Measurements from ENCODE around the gene NUP160.
A peak's percentile ranks its signal among the peaks of the same experiment; 100 is the strongest.
"Not testable (repeated sequence)": the region's sequence is repeated elsewhere in the genome, so short reads cannot be mapped to it uniquely, and the experiment has no call there.

NUP160 gene, protein sequence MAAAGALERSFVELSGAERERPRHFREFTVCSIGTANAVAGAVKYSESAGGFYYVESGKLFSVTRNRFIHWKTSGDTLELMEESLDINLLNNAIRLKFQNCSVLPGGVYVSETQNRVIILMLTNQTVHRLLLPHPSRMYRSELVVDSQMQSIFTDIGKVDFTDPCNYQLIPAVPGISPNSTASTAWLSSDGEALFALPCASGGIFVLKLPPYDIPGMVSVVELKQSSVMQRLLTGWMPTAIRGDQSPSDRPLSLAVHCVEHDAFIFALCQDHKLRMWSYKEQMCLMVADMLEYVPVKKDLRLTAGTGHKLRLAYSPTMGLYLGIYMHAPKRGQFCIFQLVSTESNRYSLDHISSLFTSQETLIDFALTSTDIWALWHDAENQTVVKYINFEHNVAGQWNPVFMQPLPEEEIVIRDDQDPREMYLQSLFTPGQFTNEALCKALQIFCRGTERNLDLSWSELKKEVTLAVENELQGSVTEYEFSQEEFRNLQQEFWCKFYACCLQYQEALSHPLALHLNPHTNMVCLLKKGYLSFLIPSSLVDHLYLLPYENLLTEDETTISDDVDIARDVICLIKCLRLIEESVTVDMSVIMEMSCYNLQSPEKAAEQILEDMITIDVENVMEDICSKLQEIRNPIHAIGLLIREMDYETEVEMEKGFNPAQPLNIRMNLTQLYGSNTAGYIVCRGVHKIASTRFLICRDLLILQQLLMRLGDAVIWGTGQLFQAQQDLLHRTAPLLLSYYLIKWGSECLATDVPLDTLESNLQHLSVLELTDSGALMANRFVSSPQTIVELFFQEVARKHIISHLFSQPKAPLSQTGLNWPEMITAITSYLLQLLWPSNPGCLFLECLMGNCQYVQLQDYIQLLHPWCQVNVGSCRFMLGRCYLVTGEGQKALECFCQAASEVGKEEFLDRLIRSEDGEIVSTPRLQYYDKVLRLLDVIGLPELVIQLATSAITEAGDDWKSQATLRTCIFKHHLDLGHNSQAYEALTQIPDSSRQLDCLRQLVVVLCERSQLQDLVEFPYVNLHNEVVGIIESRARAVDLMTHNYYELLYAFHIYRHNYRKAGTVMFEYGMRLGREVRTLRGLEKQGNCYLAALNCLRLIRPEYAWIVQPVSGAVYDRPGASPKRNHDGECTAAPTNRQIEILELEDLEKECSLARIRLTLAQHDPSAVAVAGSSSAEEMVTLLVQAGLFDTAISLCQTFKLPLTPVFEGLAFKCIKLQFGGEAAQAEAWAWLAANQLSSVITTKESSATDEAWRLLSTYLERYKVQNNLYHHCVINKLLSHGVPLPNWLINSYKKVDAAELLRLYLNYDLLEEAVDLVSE (N-terminal part only)

DNA sequence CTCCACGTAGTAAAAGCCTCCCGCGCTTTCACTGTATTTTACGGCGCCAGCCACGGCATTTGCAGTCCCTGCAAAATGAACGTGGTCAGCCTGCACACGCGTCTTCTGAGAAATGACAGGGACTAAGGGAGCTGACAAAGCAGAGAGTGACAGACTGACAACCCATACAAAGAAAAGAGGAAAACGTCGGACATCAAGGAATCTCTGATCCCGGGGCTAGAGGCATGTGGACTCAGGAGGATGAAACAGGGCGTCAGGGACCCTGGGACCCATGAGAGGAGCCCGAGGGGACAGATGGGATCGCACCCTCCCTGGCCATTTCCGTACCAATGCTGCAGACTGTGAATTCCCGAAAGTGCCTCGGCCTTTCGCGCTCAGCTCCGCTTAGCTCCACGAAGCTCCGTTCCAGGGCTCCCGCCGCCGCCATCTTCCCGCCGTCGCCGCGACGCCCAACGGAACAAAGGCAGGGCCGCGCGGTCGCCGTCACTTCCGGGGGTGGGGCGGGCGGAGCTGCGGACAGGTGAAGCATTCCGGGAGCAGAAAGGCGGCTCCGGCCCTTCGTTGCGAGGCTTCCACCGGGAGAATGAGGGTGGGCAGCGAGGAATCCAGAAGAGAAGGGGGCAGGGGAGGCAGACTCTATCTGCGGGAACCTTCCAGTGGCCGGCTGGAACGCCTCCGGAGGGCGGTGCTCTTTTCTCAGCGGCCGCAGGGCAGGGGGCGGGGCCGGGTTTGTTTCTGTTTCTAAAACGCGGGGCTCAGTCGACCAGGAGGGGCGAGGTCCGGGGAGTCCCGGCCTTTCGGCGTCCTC is at the start of gene NUP160:
Gene NUP160 (minus strand): TSS at position 459 of the 808 bp plus-strand sequence. CDS start 32 bp downstream, at position 427.
- peak; percentile 90 for DNase-seq (ENCODE audit: low read depth)

DNA sequence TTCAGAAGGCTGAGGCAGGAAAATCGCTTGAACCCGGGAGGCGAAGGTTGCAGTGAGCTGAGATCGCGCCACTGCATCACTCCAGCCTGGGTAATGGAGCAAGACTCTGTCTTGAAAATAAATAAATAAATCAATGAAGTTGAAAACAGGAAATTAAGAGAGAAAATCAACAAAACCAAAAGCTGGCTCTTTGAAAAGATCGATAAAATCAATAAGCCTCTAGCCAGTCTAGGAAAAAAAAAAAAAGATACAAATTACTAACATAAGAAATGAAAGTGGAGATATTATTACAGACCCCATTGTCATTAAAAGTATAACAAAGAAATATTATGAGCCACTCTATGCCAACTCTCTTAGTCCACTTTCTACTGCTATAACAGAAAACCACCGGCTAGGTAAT is 48.0 kb upstream of the NUP160 start:
- DNase-seq (ENCODE audit: low read depth), result no peak

DNA sequence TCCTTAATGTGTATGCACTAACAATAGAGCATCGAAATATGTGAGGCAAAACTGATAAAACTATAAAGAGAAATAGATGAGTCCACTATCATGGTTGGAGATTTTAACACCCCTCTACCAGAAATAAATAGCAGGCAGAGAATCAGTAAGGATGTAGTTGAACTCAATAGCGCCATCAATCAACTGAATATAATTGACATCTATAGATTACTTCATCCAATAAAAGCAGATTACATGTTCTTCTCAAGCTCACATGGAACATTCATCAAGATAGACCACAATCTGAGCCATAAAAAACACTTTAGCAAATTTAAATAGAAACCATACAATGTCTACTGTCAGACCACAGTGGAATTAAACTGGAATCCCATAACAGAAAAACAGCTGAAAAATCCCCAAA is 46.9 kb upstream of the NUP160 start:
- no peak for DNase-seq (ENCODE audit: low read depth)

DNA sequence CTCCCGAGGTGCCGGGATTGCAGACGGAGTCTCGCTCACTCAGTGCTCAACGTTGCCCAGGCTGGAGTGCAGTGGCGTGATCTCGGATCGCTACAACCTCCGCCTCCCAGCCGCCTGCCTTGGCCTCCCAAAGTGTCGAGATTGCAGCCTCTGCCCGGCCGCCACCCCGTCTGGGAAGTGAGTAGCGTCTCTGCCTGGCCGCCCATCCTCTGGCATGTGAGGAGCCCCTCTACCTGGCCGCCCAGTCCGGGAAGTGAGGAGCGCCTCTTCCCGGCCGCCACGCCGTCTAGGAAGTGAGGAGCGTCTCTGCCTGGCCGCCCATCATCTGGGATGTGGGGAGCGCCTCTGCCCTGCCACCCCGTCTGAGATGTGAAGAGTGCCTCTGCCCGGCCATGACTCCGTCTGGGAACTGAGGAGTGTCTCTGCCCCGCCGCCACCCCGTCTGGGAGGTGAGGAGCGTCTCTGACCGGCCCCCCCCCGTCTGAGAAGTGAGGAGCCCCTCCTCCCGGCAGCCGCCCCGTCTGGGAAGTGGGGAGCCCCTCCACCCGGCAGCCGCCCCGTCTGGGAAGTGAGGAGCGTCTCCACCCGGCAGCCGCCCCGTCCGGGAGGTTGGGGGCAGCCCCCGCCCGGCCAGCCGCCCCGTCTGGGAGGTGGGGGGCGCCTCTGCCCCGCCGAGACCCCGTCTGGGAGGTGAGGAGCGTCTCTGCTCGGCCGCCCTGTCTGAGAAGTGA is 44.6 kb upstream of the NUP160 start:
- DNase-seq (ENCODE audit: low read depth), result not testable (repeated sequence)

DNA sequence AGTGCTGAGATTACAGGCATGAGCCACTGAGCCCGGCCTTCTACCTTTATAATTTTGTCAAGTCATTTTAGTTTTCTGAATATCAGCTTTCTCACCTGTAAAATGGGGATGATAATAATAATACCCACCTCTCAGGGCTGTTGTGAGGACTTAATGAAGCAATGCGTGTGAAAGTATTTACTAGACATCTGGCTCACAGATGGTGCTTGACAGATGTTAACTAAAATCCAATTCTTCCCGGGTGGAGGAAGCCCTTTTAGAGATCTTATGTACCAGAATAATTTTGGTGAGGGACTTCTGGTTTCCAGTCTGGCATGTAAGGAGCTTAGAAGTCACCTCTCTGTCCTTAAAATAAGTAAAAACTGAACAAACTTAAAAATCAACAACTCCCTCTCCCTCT is 43.7 kb upstream of the NUP160 start:
- DNase-seq (ENCODE audit: low read depth), result no peak

DNA sequence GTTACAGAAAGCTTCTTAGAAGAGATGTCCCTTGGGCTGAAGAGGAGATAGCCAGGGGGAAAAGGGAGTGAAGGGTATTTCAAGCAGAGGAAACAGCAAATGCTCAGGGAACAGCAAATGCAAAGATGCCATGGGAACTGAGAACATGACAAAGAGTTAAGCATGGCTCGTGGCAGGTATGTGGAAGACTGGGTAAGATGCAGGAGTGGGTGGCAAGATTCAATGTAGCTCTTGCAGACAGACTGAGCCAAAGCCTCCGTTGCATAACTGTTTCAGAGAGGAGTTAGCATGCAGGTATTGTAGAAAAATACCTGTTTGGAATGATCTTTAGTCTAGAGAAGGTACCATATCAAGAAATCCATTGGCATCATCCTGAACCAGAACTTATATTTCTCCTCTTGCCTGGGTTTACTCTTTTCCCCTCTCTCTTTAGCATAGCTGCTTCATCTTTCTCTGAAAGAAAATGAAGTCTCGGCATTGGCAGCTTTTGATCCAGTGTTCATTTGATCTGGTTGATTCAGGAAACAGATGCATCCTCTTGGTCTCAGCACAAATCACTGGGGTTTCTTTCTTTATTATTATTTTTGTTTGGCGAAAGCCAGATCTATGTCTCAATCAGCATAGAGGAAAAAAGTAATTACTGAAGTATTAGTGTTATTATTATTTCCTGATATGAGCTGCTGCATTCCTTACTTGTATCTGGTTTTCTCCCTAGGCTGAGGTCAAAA is 41.7 kb upstream of the NUP160 start:
- no peak for DNase-seq (ENCODE audit: low read depth)

DNA sequence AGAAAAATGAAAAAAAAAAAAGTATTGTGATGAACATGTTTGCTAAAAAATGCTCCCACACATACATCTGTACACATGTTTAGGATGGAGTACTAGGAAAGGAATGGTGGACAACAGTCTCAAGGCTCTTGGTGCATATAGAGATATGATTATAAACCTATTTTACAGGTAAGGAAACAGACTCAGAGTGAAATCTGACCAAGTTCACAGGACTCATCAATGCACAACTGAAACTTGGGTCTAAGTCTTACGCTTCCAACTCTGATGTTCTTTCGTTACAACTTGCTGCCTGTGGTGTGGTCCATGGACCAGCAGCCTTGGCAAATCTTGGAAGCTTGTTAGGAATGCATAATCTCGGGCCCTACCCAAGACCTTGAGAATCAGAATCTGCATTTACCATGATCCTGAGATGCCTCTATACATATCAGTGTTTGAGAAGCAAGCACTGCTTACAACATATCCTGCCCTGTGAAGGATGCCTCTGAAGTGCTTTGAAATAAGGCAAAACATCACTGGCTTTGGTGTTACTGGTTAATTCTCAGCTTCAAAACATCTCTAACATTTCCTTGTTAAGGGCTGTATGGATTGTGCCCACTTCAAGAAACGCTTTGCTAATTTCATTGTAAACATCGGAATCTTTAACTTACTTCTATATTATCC is 39.9 kb upstream of the NUP160 start:
- no peak for DNase-seq (ENCODE audit: low read depth)

DNA sequence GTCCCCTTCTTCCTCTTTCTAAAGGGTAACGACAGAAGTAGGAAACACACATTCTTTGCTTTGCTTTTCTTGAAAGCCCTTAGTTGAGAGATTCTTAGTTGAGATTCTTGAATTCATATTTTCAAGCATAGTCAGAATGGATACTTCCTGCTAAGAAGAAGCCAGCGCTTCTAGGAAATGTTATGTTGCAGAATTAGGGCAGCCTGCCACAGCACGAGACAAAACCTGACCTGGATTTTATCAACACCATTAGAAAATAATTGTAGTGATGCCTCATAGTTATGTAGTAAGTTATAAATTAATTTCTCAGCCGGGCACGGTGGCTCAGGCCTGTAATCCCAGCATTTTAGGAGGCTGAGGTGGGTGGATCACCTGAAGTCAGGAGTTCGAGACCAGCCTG is 37.9 kb upstream of the NUP160 start:
- DNase-seq (ENCODE audit: low read depth), result no peak

DNA sequence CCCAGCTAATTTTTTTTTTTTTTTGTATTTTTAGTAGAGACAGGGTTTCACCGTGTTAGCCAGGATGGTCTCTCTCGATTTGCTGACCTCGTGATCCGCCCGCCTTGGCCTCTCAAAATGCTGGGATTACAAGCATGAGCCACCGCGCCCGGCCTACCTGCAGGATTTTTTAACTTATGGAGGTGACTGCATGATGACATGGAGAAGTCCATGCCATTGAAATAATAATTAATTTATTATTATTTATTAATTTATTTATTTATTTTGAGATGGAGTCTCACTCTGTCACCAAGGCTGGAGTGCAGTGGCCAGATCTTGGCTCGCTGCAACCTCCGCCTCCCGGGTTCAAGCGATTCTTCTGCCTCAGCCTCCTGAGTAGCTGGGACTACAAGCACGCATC is 34.3 kb upstream of the NUP160 start:
- not testable (repeated sequence) for DNase-seq (ENCODE audit: low read depth)

DNA sequence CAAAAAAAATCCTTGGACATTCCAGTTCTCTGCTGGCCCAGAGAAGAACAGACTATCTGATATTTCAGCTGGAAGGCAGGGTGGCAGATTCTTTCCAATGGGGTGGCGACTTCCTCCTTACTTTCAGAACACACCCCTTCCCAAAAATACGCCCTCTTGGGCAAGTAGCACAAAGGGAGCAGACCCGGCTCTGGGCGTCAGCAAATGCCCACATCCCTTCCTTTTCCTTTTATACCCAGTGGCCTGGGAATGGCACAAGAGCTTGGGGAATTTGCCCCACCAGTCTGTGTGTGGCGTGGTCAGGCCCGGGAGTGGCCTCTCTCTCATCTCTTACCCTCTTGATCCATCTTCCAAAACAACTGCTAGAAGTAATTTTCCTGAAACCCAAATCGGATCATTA is 33.0 kb upstream of the NUP160 start:
- no peak for DNase-seq (ENCODE audit: low read depth)

DNA sequence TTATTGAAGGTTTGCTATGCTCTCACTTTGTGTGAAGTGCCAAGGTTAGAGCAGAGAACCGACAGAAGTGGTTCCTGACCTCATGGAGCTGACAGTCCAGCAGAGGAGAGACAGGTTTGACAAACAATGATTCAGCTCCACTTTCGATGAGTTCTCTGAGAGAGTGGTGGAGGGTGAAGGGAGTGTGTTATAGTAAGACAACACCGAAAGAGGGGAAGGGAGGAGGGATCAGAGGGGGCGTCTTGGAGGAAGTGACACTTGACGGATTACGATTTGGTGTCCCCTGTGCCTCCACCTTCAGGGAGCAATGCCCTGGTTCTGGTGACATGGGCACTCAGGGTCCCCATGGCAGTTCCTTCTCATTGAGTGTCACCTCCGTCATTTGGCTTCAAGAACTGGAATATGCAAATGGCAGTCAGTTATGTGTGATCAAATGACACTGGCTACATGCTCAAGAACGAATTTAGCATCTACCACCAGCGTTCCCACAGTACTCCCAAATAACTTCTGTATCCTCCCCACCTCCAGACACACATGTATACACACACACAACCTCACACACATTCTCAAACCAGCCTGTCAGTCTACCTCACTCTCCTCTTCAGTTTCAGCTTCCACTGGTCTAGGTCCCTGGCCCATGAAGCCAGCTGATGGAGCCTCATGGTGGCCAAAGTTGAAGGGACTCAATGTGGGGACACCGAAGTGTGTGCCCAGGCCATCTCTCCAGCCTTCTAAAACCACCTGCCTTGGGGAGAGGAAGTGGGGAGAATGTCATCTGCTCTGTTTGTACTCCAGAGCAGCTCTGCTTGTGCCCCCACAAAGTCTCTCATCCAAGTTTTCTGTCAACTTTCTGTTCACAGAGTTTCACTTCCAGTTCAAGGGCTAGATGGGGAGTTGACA is 31.4 kb upstream of the NUP160 start:
- no peak for DNase-seq (ENCODE audit: low read depth)

DNA sequence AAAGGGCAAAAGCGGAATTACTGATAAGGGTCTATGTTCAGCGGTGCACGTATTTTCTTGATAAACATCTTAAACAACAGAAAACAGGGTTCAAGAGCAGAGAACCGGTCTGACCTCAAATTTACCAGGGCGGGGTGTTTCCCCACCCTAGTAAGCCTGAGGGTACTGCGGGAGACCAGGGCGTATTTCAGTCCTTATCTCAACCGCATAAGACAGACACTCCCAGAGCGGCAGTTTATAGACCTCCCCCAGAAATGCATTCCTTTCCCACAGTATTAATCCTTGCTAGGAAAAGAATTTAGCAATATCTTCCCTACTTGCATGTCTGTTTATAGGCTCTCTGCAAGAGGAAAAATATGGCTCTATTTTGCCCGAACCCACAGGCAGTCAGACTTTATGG is 27.7 kb upstream of the NUP160 start:
- not testable (repeated sequence) for DNase-seq (ENCODE audit: low read depth)

DNA sequence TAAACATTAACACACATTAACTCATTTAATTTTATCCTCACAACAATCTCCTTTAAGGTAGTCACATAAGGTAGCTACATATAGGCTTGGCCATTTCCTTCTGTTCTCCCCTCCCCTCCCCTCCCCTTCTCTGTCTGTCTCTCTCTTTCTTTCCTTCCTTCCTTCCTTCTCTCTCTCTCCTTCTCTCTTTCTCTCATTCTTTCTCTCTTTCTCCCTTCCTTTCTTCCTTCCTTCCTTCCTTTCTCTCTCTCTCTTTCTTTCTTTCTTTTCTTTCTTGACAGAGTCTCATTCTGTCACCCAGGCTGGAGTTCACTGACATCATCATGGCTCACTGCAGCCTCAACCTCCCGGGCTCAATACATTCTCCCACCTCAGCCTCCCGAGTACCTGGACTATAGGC is 22.3 kb upstream of the NUP160 start:
- no peak for DNase-seq (ENCODE audit: low read depth)

DNA sequence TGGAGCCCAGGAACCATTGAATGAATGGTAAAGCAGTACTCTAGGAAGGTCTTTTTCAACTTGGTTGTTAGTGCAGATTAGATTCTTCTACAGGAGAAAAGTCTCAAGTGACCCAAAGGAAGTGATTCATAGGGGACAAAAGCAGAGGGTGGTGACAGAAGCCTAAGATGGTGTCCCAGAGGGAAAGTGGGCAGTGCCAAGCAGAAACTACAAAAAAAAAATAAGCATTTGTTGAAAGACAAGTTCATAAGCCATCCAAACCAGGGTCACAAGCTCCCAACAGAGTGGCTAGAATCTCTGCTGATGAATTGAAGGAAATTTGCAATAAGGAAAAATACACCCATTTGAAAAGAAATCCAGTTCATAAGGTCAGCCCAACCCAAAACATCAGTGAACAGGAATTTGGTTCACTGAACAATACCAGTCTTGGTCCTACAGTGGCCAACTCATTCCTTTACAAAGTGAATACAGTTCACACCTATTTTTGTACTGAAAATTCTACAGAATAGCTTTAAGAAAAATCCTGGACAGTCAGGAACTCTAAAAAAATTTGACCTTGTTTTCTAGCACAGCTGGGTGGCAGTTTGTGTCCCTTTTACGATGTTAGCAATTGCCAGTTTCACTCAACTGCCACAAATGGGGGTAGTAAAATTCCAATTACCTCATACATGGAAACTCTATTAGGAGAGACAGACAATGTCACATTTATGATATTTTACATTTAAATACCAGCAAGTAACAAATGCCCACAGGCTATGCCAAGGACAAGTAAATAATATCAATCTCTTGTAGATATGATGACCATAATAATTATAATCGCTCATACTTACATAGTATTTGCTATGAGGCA is 21.6 kb upstream of the NUP160 start:
- no peak for DNase-seq (ENCODE audit: low read depth)

DNA sequence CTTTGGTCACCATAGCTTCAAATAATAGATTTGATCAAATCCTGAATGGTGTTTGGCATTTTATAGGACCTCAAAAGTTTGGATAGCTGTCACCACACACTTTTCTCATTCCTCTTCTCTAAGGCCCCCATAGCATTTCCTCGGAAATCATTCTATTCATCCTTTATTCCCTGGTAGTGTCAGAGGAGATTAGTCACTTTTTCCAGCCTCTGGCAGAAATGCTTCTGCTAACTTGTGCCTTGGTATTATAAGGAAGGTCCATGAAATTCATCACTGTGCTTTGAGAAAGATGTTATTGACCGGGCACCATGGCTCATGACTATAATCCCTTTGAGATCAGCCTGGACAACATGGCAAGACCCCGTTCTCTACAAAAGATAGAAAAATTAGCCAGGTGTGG is 19.7 kb upstream of the NUP160 start:
- no peak for DNase-seq (ENCODE audit: low read depth)

DNA sequence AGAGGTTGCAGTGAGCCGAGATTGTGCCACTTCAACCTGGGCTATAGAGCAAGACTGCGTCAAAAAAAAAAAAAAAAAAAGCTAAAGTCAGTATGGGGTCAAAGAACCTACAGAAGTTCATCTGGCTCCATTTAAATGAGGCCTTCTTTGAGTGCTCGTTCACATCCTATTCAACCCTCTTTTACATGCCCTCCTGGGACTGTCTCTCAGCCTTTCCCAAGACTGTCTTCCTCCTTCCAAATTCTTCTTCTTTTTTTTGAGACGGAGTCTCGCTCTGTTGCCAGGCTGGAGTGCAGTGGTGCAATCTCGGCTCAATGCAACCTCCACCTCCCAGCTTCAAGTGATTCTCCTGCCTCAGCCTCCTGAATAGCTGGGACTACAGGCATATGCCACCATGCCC is 18.7 kb upstream of the NUP160 start:
- not testable (repeated sequence) for DNase-seq (ENCODE audit: low read depth)

DNA sequence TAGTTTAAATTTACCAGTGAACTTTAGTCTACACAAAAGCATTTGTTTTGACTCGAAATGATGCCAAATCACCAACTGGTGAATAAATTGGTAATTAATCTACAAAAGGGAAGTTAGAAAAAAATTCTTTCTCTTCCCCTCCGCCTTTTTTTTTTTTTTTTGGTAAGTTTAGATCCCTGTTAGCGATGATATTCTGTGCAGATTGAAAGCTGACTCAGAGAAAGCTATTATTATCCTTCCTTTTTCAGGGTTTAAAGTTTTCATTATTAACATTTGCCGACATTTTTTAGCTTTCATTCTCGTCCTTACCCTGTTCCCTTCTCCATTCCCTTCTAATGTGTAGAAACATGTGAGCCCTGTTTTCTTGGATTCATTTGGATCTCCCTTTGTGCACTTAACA is 16.8 kb upstream of the NUP160 start:
- no peak for DNase-seq (ENCODE audit: low read depth)

All from stimulated activated CD8-positive, alpha-beta memory T cell treated with anti-CD3 and anti-CD28 coated beads, Interleukin-4, amount 100 ng/mL, for 24 hours (primary cell).